ENCODE data around the gene SCAMP5.

DNA sequence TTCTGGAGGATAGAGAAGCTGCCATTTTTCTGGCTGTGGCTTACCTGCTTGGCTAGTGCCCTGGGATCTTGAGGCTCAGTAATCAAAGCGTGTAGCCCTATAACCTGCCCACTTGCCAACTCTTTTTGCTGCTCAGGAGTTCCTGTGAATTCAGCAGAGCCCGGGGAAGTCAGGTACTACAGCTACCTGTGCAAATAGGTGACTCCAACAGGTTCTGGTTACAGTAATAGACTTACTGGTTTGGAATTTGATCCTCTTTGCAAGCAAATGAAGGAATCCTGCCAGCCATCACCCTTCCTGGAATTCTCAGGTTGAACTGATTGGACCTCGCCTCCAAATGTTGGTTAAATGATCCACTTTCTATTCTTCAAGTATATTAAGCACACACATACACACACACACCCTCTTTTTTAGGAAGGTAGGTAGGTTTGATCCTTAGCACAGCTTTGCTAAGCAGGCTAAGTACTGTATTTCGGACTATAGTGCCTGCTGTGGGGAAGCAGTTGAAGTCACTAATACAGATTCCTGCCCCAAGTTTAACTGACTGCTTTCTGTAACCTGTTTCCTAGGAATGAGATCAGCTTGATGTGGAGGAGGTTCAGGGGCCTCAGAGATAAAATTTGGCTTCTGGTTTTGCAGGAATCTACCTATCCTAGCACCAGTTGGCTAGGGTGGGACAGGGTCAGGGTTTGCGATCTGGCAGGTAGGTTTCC is 30.3 kb downstream of the SCAMP5 start:
- no peak for TF ChIP-seq POLR2A (IDR thresholded peaks at IDR 0.05; ENCODE audit: low read length)
- TF ChIP-seq GATA1 (IDR thresholded peaks at IDR 0.05; ENCODE audit: low read depth, low read length): no peak

Data from erythroblast (primary cell).